ENCODE measurements around the gene CYP4F2. TPM values are rescaled to one million over a fixed set of nuclear protein-coding genes. Genes with fewer than 3 reads are reported as not detected.

CYP4F2 gene
- total RNA-seq: not detected in 2 replicates

GRCh38 chr19:15897738-15898276 is at the start of gene CYP4F2:
Gene CYP4F2, minus strand, starts transcription at chr19:15898074. Its CDS starts 463 bp downstream, at chr19:15897611.

GRCh38 chr19:15934332-15935078 is 36.6 kb upstream of the CYP4F2 start, which contains the start of gene CYP4F11:
Gene CYP4F11, minus strand, starts transcription at chr19:15934529. Its CDS starts 121 bp downstream, at chr19:15934408.

Other genes starting within 250 kb of the CYP4F2 start
- not detected in 2 replicates for gene CYP4F12, start 225.0 kb downstream of the CYP4F2 start, total RNA-seq
- not detected in 2 replicates for gene OR10H2, start 170.1 kb downstream of the CYP4F2 start, total RNA-seq
- not detected in 2 replicates for gene OR10H3, start 160.1 kb downstream of the CYP4F2 start, total RNA-seq
- not detected in 2 replicates for gene OR10H5, start 110.4 kb downstream of the CYP4F2 start, total RNA-seq
- gene OR10H1, start 82.4 kb downstream of the CYP4F2 start, total RNA-seq: not detected in 2 replicates
- gene CYP4F11, start 36.5 kb upstream of the CYP4F2 start, total RNA-seq: not detected in 2 replicates
- gene OR10H4, start 50.9 kb upstream of the CYP4F2 start, total RNA-seq: not detected in 2 replicates
- 872 and 1,132 TPM in 2 replicates for gene TPM4, start 178.4 kb upstream of the CYP4F2 start, total RNA-seq
- 48.0 and 51.2 TPM in 2 replicates for gene RAB8A, start 213.8 kb upstream of the CYP4F2 start, total RNA-seq
- gene HSH2D, start 245.6 kb upstream of the CYP4F2 start, total RNA-seq: not detected in 2 replicates